K562 (cell line): ENCODE measurements around the gene MYL4. TPM values are rescaled to one million over a fixed set of nuclear protein-coding genes. Genes with fewer than 3 reads are reported as not detected.

Experiments
- ERF ChIP-seq: fragments of 450-650 bp; formaldehyde crosslinking; IDR thresholded peaks from 2 replicates; pipeline ENCODE4 v1.4.0; 2020; ENCODE audit warnings: mild to moderate bottlenecking, mixed read lengths
- FOS ChIP-seq: IDR thresholded peaks from 3 replicates; pipeline ENCODE4 v1.6.1; 2011; ENCODE audit not compliant: insufficient read length; ENCODE audit errors: extremely low read depth
- FOXO4 ChIP-seq: fragments of 450-650 bp; formaldehyde crosslinking; IDR thresholded peaks from 2 replicates; pipeline ENCODE4 v1.4.0; 2020; ENCODE audit warnings: mild to moderate bottlenecking, moderate library complexity
- JUND ChIP-seq, 2 experiments: IDR thresholded peaks; 2 replicates in 1 of 2; 3 replicates in 1 of 2; pipeline ENCODE4 v1.6.1; 2011; ENCODE audit warnings: borderline replicate concordance in 2 of 2, low read depth in 2 of 2, low read length in 2 of 2, improper control_type of control experiment in 1 of 2, missing biosample characterization in 1 of 2, missing genetic modification characterization in 1 of 2, missing genetic modification reagents in 1 of 2
- MCM2 ChIP-seq: fragments of 450-650 bp; IDR thresholded peaks from 2 replicates; pipeline ENCODE4 v1.6.1; 2017; ENCODE audit warnings: low read depth, mild to moderate bottlenecking
- MCM7 ChIP-seq, 2 experiments: fragments of 450-650 bp; IDR thresholded peaks; 2 replicates each; pipeline ENCODE4 v1.6.1; 2016 to 2018
- NR0B1 ChIP-seq: fragments of 450-650 bp; IDR thresholded peaks from one replicate; pipeline ENCODE4 v1.6.1; 2018; ENCODE audit warnings: mild to moderate bottlenecking, moderate library complexity; ENCODE audit not compliant: partially characterized antibody
- PCBP2 ChIP-seq: fragments of 200-400 bp; formaldehyde crosslinking; IDR thresholded peaks from 2 replicates; pipeline ENCODE4 v1.6.1; 2018; ENCODE audit warnings: low read length, low read depth, mild to moderate bottlenecking, moderate library complexity; ENCODE audit not compliant: poor library complexity, severe bottlenecking
- PRDM10 ChIP-seq: fragments of 450-650 bp; IDR thresholded peaks from 2 replicates; pipeline ENCODE4 v1.6.1; 2018; ENCODE audit not compliant: partially characterized antibody
- RAD21 ChIP-seq, 2 experiments: fragments of 250-450 bp in 1 of 2; fragments of 450-650 bp in 1 of 2; sonication (Bioruptor Pico) in 1 of 2; formaldehyde crosslinking in 1 of 2; IDR thresholded peaks in 1 of 2; conservative IDR thresholded peaks in 1 of 2; 2 replicates each; pipeline versions ENCODE4 v1.4.0 to v1.8.0; 2020 to 2022; ENCODE audit warnings: mild to moderate bottlenecking in 2 of 2, moderate library complexity in 1 of 2
- RAD51 ChIP-seq: fragments of 450-650 bp; IDR thresholded peaks from 2 replicates; pipeline ENCODE4 v1.7.1; 2016; ENCODE audit warnings: low read depth, mild to moderate bottlenecking, borderline replicate concordance
- RB1 ChIP-seq: fragments of 450-650 bp; IDR thresholded peaks from 2 replicates; pipeline ENCODE4 v1.6.1; 2017; ENCODE audit warnings: low read depth, mild to moderate bottlenecking
- RBBP5 ChIP-seq: fragments of 200-600 bp; sonication (generic); IDR thresholded peaks from 2 replicates; pipeline ENCODE4 v1.6.1; 2012; ENCODE audit warnings: borderline replicate concordance, mild to moderate bottlenecking, low read length, control low read depth, inconsistent platforms; ENCODE audit not compliant: insufficient read depth, poor library complexity, severe bottlenecking
- RBM15 ChIP-seq: fragments of 200-400 bp; formaldehyde crosslinking; IDR thresholded peaks from 2 replicates; pipeline ENCODE4 v1.6.1; 2018; ENCODE audit warnings: mild to moderate bottlenecking, low read length, moderate library complexity; ENCODE audit not compliant: insufficient read depth
- SNAPC5 ChIP-seq: fragments of 250-450 bp; sonication (Bioruptor Pico); IDR thresholded peaks from 2 replicates; pipeline ENCODE4 v1.8.0; 2021; ENCODE audit warnings: moderate library complexity, mild to moderate bottlenecking, inconsistent platforms
- TBL1XR1 ChIP-seq, 2 experiments: IDR thresholded peaks; 2 replicates each; pipeline ENCODE4 v1.6.1; 2012; ENCODE audit warnings: improper control_type of control experiment in 2 of 2, low read length in 2 of 2, mild to moderate bottlenecking in 1 of 2
- ZNF124 ChIP-seq: sonication (generic); formaldehyde crosslinking; IDR thresholded peaks from 2 replicates; pipeline ENCODE4 v1.8.1; 2022; ENCODE audit warnings: missing genetic modification reagents
- ZNF444 ChIP-seq: fragments of 250-450 bp; sonication (Bioruptor Pico); IDR thresholded peaks from 2 replicates; pipeline ENCODE4 v1.4.0; 2020; ENCODE audit warnings: mild to moderate bottlenecking, moderate library complexity
- polyA plus RNA-seq, 8 experiments: library from polyadenylated mRNA; depleted of rRNA in 4 of 8; stranded (reverse) in 5 of 8; unstranded in 3 of 8; fragments of >200 nt; fragmentation: Nextera tagmentation in 2 of 8; fragmentation: Illumina TruSeq in 1 of 8; extraction: Ambion mirVana in 2 of 8; extraction: Trizol in 1 of 8; gene quantifications; 2 replicates each; pipeline versions ENCODE4 v1.2.1 to v1.2.3, GENCODE V29; 2011 to 2014; ENCODE audit warnings: inconsistent platforms in 1 of 8, missing spikeins in 1 of 8
- total RNA-seq, 7 experiments: library from RNA; depleted of rRNA in 6 of 7; stranded (reverse); fragments of >200 nt in 6 of 7; fragmentation: Illumina TruSeq in 2 of 7; extraction: Trizol in 2 of 7; gene quantifications; 2 replicates each; pipeline versions ENCODE4 v1.2.1 to v1.2.3, GENCODE V29; 2011 to 2021; ENCODE audit warnings: low replicate concordance in 1 of 7

The MYL4 gene
- total and polyA plus RNA-seq, 9 of the 15 experiments (the other 6 are each of a cell fraction or from before 2014, with no cell fraction given): 117 to 423 (median 221) TPM

GRCh38 chr17:47218896-47219430, 9.8 kb downstream of the MYL4 start (continued):
- TF ChIP-seq PRDM10: peak; percentile 32
- TF ChIP-seq RBM15: no peak
- TF ChIP-seq ZNF124 (CRISPR knock-in tag): no peak
- no peak for TF ChIP-seq NR0B1
- TF ChIP-seq ERF: peak; percentile 43; the same call in 1 of the 2 replicates
- 0 out of 4 replicates have a peak, but pooled peaks of 1 of the 2 experiments have one; percentile 28 for TF ChIP-seq RAD21 (CRISPR knock-in tag; conservative IDR thresholded peaks at IDR 0.05 in 1 of 2, IDR thresholded peaks at IDR 0.05 in 1 of 2)
- TF ChIP-seq FOS: no peak
- TF ChIP-seq RBBP5: peak; percentile 54
- no peak for TF ChIP-seq SNAPC5 (CRISPR knock-in tag)
- TF ChIP-seq MCM2: no peak
- TF ChIP-seq TBL1XR1 (IDR thresholded peaks at IDR 0.05; ENCODE audit: low read length in 2 of 2): peak in 1 of 2 experiments; percentile 84; a peak in 2 of 4 replicates
- no peak for TF ChIP-seq MCM7 (IDR thresholded peaks at IDR 0.05)
- TF ChIP-seq RAD51: no peak
- TF ChIP-seq JUND (IDR thresholded peaks at IDR 0.05; ENCODE audit: borderline replicate concordance, low read depth, low read length): peak; percentile 78
- TF ChIP-seq JUND (tag; IDR thresholded peaks at IDR 0.05; ENCODE audit: borderline replicate concordance, low read depth, low read length): peak; percentile 74; the same call in 1 of the 3 replicates
- TF ChIP-seq PCBP2: no peak
- peak; percentile 36; the same call in 1 of the 2 replicates for TF ChIP-seq RB1
- TF ChIP-seq FOXO4 (CRISPR knock-in tag): no peak
- no peak for TF ChIP-seq ZNF444 (CRISPR knock-in tag)
